NCI-H510A (cell line): ENCODE results near the gene THSD7B.
"Not testable (repeated sequence)": the region's sequence is repeated elsewhere in the genome, so short reads cannot be mapped to it uniquely, and the experiment has no call there.

Experiments
- DNase-seq: peaks from one replicate; lab custom pipeline; 2025; lab: John Stamatoyannopoulos, UW

THSD7B gene

GRCh38 chr2:136932700-136933099 is 167.4 kb downstream of the THSD7B start:
- DNase-seq = peak; percentile 3

DNA sequence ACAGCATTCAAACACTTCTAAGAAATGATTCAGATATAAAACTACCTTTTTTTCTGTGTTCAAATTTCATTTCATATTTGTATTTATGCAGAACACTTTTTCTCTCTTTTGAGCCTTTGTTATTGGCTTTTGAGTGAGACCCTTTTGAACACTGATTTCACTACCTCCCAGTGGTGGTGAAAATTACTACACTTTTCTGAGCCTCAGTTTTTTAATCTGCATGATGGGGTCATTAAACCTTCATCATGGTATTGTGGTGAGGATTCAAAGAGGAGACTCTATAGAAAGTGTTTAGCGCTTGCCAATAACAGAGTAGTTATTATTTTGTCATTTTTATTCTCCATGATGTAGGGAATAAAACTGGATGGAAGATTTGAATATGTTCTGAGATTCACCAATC is 169.8 kb downstream of the THSD7B start:
- DNase-seq = no peak

GRCh38 chr2:136956050-136956449 is 190.7 kb downstream of the THSD7B start:
- DNase-seq = no peak

DNA sequence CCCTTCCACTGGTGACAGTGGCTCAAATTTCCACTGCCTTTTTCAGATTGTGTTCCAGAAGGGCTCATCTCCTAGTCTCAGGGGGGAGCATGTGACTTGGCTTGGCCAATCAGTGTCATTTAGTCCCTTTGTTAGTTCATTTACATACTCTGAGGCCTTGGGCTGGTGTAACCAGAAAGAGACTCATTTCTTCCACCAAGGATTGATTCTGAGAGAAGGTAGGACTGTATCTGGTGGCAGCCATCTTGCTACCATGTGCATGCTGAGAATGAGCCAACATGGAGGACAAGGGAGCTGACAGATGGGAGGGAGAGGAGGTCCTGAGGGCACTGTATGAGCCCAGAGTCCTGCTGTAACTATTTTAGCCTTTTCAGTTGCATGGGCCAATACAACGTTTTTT is 191.7 kb downstream of the THSD7B start:
- no peak for DNase-seq

DNA sequence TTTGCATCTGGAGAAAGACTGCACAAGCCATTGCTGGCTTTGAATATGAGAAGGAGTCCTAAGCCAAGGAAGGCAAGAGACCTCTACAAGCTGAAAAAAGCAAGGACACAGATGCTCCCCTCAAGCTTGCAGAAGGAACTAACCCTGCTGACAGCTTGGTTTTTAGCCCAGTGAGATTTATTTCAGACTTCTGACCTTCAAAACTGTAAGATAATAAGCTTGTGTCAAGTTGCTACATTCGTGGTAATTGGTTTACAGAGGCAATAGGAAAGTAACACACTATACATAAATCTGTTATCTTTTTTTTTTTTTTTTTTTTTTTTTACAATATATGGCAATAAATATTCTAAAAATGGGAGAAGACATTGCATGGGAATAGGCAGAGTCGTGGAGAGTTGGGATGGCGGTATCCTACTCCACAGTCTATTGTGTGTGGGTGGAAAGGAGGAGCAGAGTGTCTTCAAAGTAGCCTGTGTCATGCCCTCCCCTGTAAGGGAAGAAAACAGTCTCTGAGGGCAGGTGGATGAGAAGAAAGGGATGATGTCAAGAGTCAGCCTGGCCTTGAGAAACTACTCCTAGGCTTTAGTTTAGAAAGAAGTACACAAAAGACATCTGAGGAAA is 196.9 kb downstream of the THSD7B start:
- no peak for DNase-seq

- DNase-seq = no peak
Observed at GRCh38 chr2:136966485-136966884, 201.1 kb downstream of the THSD7B start.

DNA sequence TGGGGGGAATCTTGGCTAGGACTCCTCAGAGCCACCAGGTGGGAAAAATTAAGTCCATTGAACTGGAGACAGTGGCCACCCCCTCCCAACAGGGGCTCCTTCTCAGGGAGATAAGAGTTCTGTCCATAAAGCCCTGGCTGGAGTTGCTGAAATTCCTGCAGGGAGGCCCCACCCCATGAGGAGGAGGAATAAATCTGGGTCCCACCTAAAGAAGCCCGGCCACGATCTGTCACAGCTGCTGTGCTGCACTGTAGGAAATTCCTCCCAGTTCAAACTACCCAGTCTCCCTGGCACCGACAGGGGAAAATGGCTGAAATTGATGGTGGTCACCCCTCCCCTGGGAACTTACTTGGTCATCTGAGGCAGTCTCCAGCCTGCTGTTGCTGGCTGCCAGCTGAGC is 215.0 kb downstream of the THSD7B start:
- no peak for DNase-seq

- DNase-seq = not testable (repeated sequence)
Observed at GRCh38 chr2:136981689-136982088, 216.3 kb downstream of the THSD7B start.

DNA sequence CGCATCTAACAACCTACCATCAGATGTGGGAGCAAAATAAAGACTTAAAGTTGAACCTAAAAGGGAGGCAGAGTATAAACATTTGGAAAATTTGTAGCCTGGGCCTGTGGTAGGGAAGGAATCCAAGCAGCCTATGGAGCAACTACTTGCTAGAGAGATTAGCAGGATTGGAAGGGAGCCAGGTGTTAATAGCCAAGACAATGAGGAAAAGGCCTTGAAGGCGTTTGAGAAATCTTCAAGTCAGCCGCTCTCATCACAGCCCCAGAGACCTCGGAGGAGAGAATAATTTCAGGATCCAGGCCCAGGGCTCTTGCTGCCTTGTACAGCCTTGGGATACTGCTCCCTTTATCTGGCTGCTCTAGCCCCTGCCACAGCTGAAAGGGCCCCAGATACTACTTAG is 219.7 kb downstream of the THSD7B start:
- no peak for DNase-seq

GRCh38 chr2:136986605-136987221 is 221.4 kb downstream of the THSD7B start:
- no peak for DNase-seq

DNA sequence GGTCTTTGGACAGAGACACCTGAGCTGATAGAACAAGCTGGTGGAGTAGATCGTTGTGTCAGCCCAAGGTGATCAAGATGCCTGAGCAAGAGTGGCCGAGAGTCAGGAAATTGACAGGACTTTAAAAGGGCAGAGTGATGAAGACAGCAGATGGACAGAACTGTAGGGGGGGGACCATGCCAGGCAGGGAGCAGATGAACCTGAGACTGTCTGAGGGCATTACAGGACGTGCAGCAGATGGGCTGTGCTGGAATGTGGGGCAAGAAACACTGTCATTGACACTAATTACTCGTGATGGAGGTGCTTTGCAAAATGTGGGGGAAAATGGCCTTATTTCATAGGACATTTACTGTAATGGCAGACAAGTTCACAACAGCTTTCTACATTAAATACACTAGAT is 225.0 kb downstream of the THSD7B start:
- DNase-seq = no peak

DNA sequence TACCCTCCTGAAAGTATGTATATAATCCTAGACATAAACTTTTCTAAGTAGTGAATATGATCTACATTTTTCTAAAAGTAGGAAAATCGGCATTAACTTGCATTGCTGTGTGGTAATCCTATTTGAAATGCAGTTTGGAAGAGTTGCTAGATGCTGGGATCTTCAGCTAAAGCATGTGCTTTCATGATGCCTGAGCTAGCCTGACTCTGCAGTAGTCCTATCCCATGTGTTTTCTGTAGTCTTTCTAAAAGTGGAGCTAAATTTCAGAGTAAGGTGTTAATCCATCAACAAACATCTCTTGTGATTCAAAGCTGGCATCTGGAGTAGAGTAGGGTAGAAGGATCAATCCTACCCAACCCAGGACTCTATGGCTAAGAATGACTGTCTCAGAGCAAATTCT is 229.4 kb downstream of the THSD7B start:
- no peak for DNase-seq

- DNase-seq = no peak
Observed at GRCh38 chr2:136997557-136997956, 232.2 kb downstream of the THSD7B start.

GRCh38 chr2:137000811-137001210 is 235.5 kb downstream of the THSD7B start:
- no peak for DNase-seq

GRCh38 chr2:137002896-137003295 is 237.6 kb downstream of the THSD7B start:
- DNase-seq = no peak

DNA sequence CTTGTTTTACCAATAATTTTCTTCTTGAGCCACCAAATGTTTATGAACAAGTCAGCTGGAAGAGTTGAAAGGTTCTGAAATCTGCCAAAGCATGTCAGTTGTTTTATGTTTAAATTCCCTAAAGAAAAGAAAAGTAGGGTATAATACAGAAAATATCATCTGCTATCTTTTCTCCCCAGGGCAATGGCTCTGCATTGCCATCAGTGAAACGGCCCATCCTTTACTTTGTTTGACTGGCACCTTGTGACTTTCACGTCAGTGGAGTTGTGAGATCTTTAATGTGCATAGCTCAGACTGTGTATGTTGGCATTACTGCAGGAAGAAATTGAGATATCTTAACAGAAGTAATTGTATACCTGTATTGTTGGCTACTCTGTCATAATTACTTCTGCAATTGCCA is 239.9 kb downstream of the THSD7B start:
- no peak for DNase-seq

DNA sequence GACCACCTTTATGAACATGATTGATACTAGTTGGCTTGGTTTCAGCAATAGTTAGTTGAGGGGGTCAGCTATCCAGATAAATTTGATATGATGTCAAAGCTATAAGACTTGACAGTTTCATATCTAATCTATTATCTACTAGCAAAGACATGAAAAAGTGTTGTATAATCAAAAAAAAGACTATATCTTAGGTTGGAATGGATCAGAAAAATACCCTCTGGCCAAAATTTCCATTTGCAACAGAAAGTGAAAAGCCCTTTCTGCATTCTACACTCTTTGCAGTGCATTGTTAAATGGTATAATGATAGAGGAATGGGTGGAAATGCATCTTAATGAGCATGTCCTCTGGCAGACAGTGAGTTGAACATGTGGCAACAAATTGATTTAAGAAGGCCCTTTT is 242.6 kb downstream of the THSD7B start:
- DNase-seq = no peak

DNA sequence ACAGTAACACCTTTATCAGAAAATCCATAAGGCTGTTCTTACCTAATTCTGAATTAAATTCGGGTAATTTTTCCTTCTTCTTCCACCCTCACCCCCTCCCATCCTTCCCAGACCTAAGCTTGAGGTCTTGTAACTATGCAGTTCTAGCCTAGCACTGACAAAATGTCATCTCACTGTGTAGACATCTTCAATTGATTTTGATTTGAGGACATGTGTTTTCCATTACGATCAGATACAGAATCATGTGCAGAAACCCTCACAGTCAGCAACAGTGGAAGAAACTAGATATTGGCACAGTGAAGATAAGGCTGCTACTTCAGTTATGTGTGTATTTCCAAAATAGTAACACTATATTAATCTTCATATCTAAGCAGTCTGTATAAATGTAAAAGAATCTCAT is 244.6 kb downstream of the THSD7B start:
- no peak for DNase-seq

- DNase-seq = no peak
Observed at GRCh38 chr2:137020452-137021196, 255.3 kb downstream of the THSD7B start.

DNA sequence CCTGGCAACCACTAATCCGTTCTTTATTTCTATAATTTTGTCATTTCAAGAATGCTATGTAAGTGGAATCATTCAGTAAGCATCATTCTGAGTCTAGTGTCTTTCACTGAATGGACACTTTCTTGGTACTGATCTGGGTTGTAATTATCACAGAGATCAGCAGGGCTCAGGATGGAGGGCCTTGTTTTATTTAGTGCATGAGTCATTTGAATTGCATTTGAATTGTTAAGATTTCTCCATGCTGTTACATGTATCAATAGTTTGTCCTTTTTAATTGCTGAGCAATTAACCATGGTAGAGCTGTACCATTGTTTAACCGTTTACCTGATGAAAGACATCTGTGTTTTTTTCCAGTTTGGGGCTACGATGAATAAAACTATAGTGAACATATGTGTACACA is 256.4 kb downstream of the THSD7B start:
- no peak for DNase-seq

- no peak for DNase-seq
Observed at GRCh38 chr2:137023205-137023604, 257.9 kb downstream of the THSD7B start.

DNA sequence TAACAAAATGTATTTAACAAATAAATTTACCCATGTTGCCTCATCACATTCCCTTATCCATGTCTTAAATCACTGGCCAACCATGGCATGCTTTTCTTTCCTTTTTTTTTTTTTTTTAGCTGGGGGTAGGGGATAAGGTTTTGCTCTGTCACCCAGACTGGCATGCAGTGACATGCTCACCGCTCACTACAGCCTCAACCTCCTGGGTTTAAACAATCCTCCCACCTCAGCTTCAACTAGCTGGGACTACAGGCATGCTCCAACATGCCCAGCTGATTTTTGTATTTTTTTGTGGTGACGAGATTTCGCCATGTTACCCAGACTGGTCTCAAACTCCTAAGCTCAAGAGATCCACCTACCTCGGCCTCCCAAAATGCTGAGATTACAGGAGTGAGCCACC is 266.4 kb downstream of the THSD7B start:
- DNase-seq = no peak

GRCh38 chr2:137036619-137037018 is 271.3 kb downstream of the THSD7B start:
- no peak for DNase-seq
